ENCODE results near the gene CZIB. TPM values are rescaled to one million over a fixed set of nuclear protein-coding genes. Genes with fewer than 3 reads are reported as not detected.

The CZIB gene
- total RNA-seq, 1 donor from 2014 or later, result 30.6 TPM

Other genes starting within 250 kb of the CZIB start
- gene PODN, start 158.4 kb downstream of the CZIB start, total RNA-seq, result 0.13 TPM in 1 of 2 replicates, not detected in the other
- gene SLC1A7, start 78.0 kb downstream of the CZIB start, total RNA-seq, result not detected in 2 replicates
- gene CPT2, start 23.8 kb downstream of the CZIB start, total RNA-seq, result 8.7 and 12.3 TPM in 2 replicates
- gene MAGOH, start 17.9 kb upstream of the CZIB start, total RNA-seq, result 37.8 and 38.1 TPM in 2 replicates
- 9.1 and 21.8 TPM in 2 replicates for gene LRP8, start 107.4 kb upstream of the CZIB start, total RNA-seq
- gene DMRTB1, start 238.8 kb upstream of the CZIB start, total RNA-seq, result not detected in 2 replicates